Upper lobe of left lung (tissue), 6 donors: ENCODE measurements around the gene FOXO1. TPM values are rescaled to one million over a fixed set of nuclear protein-coding genes. Genes with fewer than 3 reads are reported as not detected.
A peak's percentile ranks its signal among the peaks of the same experiment; 100 is the strongest.

Source experiments
- ATAC-seq, 2 donors: fragments of 200-7000 bp; cut with Tn5 transposase; one replicate each; pipeline ENCODE4 v1.9.1; 2022; ENCODE audit warnings: mild to moderate bottlenecking in 2 of 2, moderate library complexity in 2 of 2; ENCODE audit not compliant: low FRiP score in 2 of 2
- DNase-seq, 2 donors: peaks; one replicate each; pipeline ENCODE4 v3.0.0-alpha.2; 2019 to 2020
- H3K27ac ChIP-seq, 4 donors: fragments of 200-600 bp; sonication (generic); one replicate each; pipeline ENCODE4 v1.5.1; 2016 to 2019
- H3K27me3 ChIP-seq, 4 donors: fragments of 200-600 bp; sonication (generic); one replicate each; pipeline ENCODE4 v1.5.1; 2017 to 2019
- H3K36me3 ChIP-seq, 4 donors: fragments of 200-600 bp; sonication (generic); one replicate each; pipeline ENCODE4 v1.5.1; 2016 to 2019
- H3K4me1 ChIP-seq, 4 donors: fragments of 200-600 bp; sonication (generic); one replicate each; pipeline ENCODE4 v1.5.1; 2018 to 2019
- H3K4me3 ChIP-seq, 4 donors: fragments of 200-600 bp; sonication (generic); one replicate each; pipeline ENCODE4 v1.5.1; 2017 to 2019; ENCODE audit warnings: mild to moderate bottlenecking in 2 of 4, moderate library complexity in 1 of 4
- H3K9me3 ChIP-seq, 4 donors: fragments of 200-600 bp; sonication (generic); one replicate each; pipeline ENCODE4 v1.5.1; 2018 to 2019
- EP300 ChIP-seq, 4 donors: sonication (generic); formaldehyde crosslinking; IDR thresholded peaks; one replicate each; pipeline ENCODE4 v1.5.1; 2017; ENCODE audit warnings: antibody characterized with exemption in 4 of 4, control low read depth in 2 of 4
- POLR2A ChIP-seq, 4 donors: fragments of 450-650 bp; IDR thresholded peaks; one replicate each; pipeline ENCODE4 v1.5.1; 2016 to 2017; ENCODE audit warnings: antibody characterized with exemption in 4 of 4, mild to moderate bottlenecking in 2 of 4
- POLR2AphosphoS5 ChIP-seq, 2 donors: sonication (generic); formaldehyde crosslinking; IDR thresholded peaks; one replicate each; pipeline ENCODE4 v1.5.1; 2017; ENCODE audit warnings: antibody characterized with exemption in 2 of 2
- WGBS, 2 donors: methylation state at CpG; one replicate each; pipeline ENCODE4 v1.1.5; 2017 to 2018; 5-methylcytosine and 5-hydroxymethylcytosine counted together
- total RNA-seq, 6 donors: library from RNA; depleted of rRNA in 4 of 6; stranded (reverse); fragments of >200 nt in 4 of 6; gene quantifications; one replicate each; pipeline versions ENCODE4 v1.1.0 to v1.2.1, GENCODE V29; 2016 to 2021
- TF ChIP-seq, protein P1 (sequence below), 6 experiments: fragments of 450-650 bp in 4 of 6; fragments of 200-600 bp in 2 of 6; sonication (generic) in 2 of 6; IDR thresholded peaks; one replicate each; pipeline ENCODE4 v1.5.1; 2016 to 2019; ENCODE audit warnings: antibody characterized with exemption in 6 of 6
- donor health status: DM: no; HTN: no; CAD: no; lungs with moderate emphysema.
- donor health status: DM: no; HTN: yes; CAD: no; lungs with severe emphysema.

The FOXO1 gene
- total RNA-seq, 6 donors from 2014 or later = 23.0 to 36.8 (median 31.2) TPM

DNA sequence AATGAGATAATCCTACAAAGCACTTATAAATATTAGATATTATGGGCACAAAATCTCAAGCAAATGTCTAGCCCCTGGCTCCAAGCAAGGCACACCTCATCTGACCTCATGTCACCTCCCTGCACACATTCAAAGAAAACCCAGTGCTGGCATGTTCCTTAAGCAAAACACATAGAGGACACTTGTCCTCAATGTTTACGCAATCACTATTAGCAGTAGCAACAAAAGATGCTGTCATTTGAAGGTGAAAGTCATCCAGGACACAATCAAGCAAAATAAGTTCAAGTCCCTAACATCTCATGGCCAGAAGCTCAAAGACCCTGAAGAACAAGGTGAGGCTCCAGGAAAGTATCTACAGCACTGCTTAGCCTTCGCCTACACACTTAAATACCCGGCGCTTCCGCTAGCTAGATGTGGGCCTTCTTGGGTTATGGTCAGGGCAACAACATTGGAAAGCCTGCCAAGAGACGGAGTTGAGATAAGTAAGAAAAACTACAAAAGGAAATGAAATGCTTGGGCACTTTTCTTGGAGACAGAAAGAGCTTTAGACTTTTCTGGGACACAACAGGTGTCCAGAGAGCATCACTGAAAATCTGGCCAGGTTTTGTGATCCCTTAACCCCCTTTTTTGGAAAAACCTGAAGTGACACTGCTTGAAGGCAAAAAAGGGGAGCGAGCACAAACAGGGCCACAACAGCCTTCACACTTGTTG, 85.7 kb downstream of the FOXO1 start:
- no peaks in the 10 kb centered on the region for H3K27me3 ChIP-seq
- 77 to 82% methylated on average over 7 of the region's 7 CpGs for WGBS, 2 donors
- H3K9me3 ChIP-seq = peaks cover 0 to 11% (median 0%) of the 10 kb centered on the region in 4 donors
- H3K4me3 ChIP-seq = no peak overlapping the region
- no peaks in the 10 kb centered on the region for H3K36me3 ChIP-seq
- no peak overlapping the region for H3K27ac ChIP-seq
- ATAC-seq = no peak
- TF ChIP-seq POLR2A (IDR thresholded peaks at IDR 0.05) (no peak), EP300 (IDR thresholded peaks at IDR 0.05) (no peak), POLR2AphosphoS5 (IDR thresholded peaks at IDR 0.05) (no peak)
- TF ChIP-seq, protein P1, sequence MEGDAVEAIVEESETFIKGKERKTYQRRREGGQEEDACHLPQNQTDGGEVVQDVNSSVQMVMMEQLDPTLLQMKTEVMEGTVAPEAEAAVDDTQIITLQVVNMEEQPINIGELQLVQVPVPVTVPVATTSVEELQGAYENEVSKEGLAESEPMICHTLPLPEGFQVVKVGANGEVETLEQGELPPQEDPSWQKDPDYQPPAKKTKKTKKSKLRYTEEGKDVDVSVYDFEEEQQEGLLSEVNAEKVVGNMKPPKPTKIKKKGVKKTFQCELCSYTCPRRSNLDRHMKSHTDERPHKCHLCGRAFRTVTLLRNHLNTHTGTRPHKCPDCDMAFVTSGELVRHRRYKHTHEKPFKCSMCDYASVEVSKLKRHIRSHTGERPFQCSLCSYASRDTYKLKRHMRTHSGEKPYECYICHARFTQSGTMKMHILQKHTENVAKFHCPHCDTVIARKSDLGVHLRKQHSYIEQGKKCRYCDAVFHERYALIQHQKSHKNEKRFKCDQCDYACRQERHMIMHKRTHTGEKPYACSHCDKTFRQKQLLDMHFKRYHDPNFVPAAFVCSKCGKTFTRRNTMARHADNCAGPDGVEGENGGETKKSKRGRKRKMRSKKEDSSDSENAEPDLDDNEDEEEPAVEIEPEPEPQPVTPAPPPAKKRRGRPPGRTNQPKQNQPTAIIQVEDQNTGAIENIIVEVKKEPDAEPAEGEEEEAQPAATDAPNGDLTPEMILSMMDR (IDR thresholded peaks at IDR 0.05) = no peak
- peaks cover 19 to 51% (median 32%) of the 10 kb centered on the region in 4 donors for H3K4me1 ChIP-seq
- no peak for DNase-seq

DNA sequence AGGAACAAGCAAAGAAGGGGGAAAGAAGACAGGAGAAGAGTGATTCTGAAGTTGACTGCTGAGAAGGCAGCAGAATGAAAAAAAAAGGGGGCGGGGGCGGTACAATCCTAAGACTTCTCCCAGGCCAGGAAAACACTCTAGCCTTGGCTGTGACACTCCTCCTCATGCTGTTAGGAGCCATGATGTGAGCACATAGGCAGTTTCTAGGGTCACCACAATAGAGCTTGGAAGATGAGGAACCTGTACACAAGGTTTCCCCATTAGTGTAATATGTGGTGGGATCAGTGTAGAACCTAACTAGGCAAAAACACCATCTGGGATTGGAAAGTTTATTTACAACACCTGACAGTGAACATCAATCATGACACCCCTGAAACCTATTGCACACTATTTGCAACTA, 86.9 kb downstream of the FOXO1 start:
- peak in 1 of 2 donors; percentile 17 for ATAC-seq

DNA sequence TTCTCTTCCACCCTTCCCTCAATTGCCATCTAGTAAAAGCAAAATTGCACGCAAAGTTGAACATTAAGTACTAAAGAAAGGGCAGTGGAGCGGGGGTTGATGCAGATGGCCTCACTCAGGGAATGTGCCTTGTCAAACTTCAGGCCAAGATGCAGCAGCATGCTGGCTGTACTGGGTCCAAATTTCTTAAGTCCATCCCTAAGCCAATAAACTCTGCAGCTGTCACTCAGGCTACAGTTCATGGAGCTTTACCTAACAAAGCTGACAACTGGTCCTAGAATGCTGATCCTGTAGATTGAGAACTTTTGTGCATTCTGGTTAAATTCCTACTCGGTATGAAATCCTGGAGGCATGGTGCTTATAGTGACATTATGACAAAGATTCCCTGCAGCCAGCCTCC, 88.4 kb downstream of the FOXO1 start:
- Histone ChIP-seq H3K9me3 (peaks cover 0 to 3% (median 0%) of the 10 kb centered on the region in 4 donors), H3K36me3 (no peaks in the 10 kb centered on the region), H3K27me3 (no peaks in the 10 kb centered on the region), H3K4me1 (peaks cover 14 to 47% (median 33%) of the 10 kb centered on the region in 4 donors), H3K27ac (no peak overlapping the region), H3K4me3 (no peak overlapping the region)
- 80 to 84% methylated on average over 3 of the region's 3 CpGs for WGBS, 2 donors
- TF ChIP-seq POLR2A (IDR thresholded peaks at IDR 0.05) = no peak
- TF ChIP-seq POLR2AphosphoS5 (IDR thresholded peaks at IDR 0.05) = no peak
- TF ChIP-seq, protein P1 (IDR thresholded peaks at IDR 0.05) = no peak
- TF ChIP-seq EP300 (IDR thresholded peaks at IDR 0.05) = no peak
- DNase-seq (no peak), ATAC-seq (no peak)

More for the DNA sequence above, 86.9 kb downstream of the FOXO1 start:
- peaks cover 13 to 42% (median 26%) of the 10 kb centered on the region in 4 donors for H3K4me1 ChIP-seq
- no peaks in the 10 kb centered on the region for H3K27me3 ChIP-seq
- no peaks in the 10 kb centered on the region for H3K36me3 ChIP-seq
- TF ChIP-seq POLR2A (IDR thresholded peaks at IDR 0.05) (no peak), POLR2AphosphoS5 (IDR thresholded peaks at IDR 0.05) (no peak), EP300 (IDR thresholded peaks at IDR 0.05) (no peak)
- TF ChIP-seq, protein P1 (IDR thresholded peaks at IDR 0.05) = no peak
- H3K4me3 ChIP-seq = no peak overlapping the region
- no peak for DNase-seq
- H3K9me3 ChIP-seq = peaks cover 0 to 11% (median 0%) of the 10 kb centered on the region in 4 donors
- WGBS, 2 donors = 98 to 100% methylated on average over 2 of the region's 2 CpGs
- H3K27ac ChIP-seq = no peak overlapping the region

DNA sequence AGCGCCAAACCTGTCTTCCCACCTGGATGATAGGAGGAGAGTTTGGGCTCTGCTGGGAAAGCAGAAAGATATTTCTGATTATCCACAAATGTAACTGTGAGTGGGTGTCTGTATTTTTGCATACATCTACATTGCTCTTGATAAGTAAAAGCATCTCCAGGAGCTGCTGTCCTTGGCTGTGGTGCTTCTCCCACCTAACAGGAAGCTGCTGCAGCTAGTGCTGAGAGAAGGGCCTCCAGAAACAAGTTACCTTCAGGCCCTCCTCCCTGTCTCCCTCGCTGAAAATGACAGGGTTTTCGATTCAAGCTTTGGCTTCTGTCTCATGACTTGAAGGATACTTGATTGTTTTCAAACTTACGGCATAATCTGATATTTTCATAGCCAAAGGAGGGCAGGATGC, 90.1 kb downstream of the FOXO1 start:
- 74 to 79% methylated on average over 4 of the region's 4 CpGs for WGBS, 2 donors
- Histone ChIP-seq H3K4me3 (no peak overlapping the region), H3K36me3 (no peaks in the 10 kb centered on the region), H3K27ac (no peak overlapping the region), H3K4me1 (peaks cover 14 to 46% (median 31%) of the 10 kb centered on the region in 4 donors), H3K9me3 (no peaks in the 10 kb centered on the region), H3K27me3 (no peaks in the 10 kb centered on the region)
- ATAC-seq (no peak), DNase-seq (no peak)
- no peak for TF ChIP-seq POLR2A (IDR thresholded peaks at IDR 0.05)
- TF ChIP-seq, protein P1 (IDR thresholded peaks at IDR 0.05) = no peak

DNA sequence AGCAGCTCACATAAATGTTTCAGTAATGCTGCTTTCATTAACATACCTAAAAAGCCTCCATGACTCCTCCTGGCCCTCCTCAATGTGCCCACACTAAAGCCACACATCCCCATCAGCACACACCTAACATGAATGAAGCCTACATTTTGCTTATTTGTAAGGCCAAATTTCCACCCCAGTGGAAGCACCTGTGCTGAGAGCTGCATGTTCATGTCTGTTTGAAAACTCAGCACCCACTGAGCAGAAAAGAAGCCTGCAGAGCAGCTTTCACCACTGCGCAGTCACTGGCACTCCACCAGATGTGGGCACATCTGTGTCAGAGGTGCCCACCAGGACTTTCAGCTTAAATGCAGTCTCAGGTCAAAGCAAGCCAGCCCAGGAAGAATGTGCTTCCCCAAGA, 93.5 kb downstream of the FOXO1 start:
- DNase-seq = no peak
- H3K4me3 ChIP-seq = no peak overlapping the region
- H3K27me3 ChIP-seq = no peaks in the 10 kb centered on the region
- no peak for ATAC-seq
- no peak for TF ChIP-seq EP300 (IDR thresholded peaks at IDR 0.05)
- TF ChIP-seq, protein P1 (IDR thresholded peaks at IDR 0.05) = no peak
- no peak for TF ChIP-seq POLR2AphosphoS5 (IDR thresholded peaks at IDR 0.05)
- no peak for TF ChIP-seq POLR2A (IDR thresholded peaks at IDR 0.05)
- no peak overlapping the region for H3K27ac ChIP-seq
- H3K36me3 ChIP-seq = no peaks in the 10 kb centered on the region
- peaks cover 9 to 43% (median 30%) of the 10 kb centered on the region in 4 donors for H3K4me1 ChIP-seq
- no peaks in the 10 kb centered on the region for H3K9me3 ChIP-seq
- 100% methylated on average over 1 of the region's 1 CpG; no CpG with 5 or more reads in 1 of the 2 donors for WGBS, 2 donors
